Retinal pigment epithelial cell (primary cell): ENCODE measurements around the gene GIPC3.

Source experiments
- DNase-seq: peaks from one replicate; pipeline ENCODE4 v3.0.0-alpha.2; 2010; ENCODE audit warnings: low read depth
- H3K4me3 ChIP-seq: 2 replicates; pipeline ENCODE4 v1.5.1; 2011; ENCODE audit warnings: mild to moderate bottlenecking, low read length, control low read depth, moderate library complexity
- CTCF ChIP-seq: conservative IDR thresholded peaks from 2 replicates; pipeline ENCODE4 v1.5.1; 2011; ENCODE audit warnings: low read depth, low read length, control low read depth, inconsistent platforms

Gene GIPC3

GRCh38 chr19:3573858-3574637, 11.2 kb upstream of the GIPC3 start:
- H3K4me3 ChIP-seq = peak overlapping the region; percentile 88
- DNase-seq = peak; percentile 78
- no peak for TF ChIP-seq CTCF

- peak; percentile 41 for TF ChIP-seq CTCF
- no peak for DNase-seq
- no peak overlapping the region for H3K4me3 ChIP-seq
Observed at GRCh38 chr19:3575260-3575741, 10.0 kb upstream of the GIPC3 start.

- DNase-seq = no peak
- no peak for TF ChIP-seq CTCF
- H3K4me3 ChIP-seq = peak overlapping the region; percentile 22
Observed at GRCh38 chr19:3575949-3576673, 9.2 kb upstream of the GIPC3 start.

GRCh38 chr19:3576696-3577443, 8.4 kb upstream of the GIPC3 start:
- peak; percentile 32 for DNase-seq
- TF ChIP-seq CTCF = no peak
- peak overlapping the region; percentile 22 for H3K4me3 ChIP-seq

GRCh38 chr19:3577723-3578344, 7.4 kb upstream of the GIPC3 start:
- no peak overlapping the region for H3K4me3 ChIP-seq
- no peak for DNase-seq

GRCh38 chr19:3578390-3578789, 6.9 kb upstream of the GIPC3 start:
- H3K4me3 ChIP-seq = no peak overlapping the region
- no peak for DNase-seq
- no peak for TF ChIP-seq CTCF

More at GRCh38 chr19:3577723-3578344, 7.4 kb upstream of the GIPC3 start:
- no peak for TF ChIP-seq CTCF
